ENCODE data around the gene PHLDB3. TPM values are rescaled to one million over a fixed set of nuclear protein-coding genes. Genes with fewer than 3 reads are reported as not detected.
"Not testable (repeated sequence)": the region's sequence is repeated elsewhere in the genome, so short reads cannot be mapped to it uniquely, and the experiment has no call there.

Gene PHLDB3
- total RNA-seq, 1 experiment from 2014 or later: 36.7 TPM

- H3K4me1 ChIP-seq (replicated peaks; ENCODE audit: insufficient read depth): peaks cover 31% of the 10 kb centered on the region
- ChIA-PET POLR2A (ENCODE audit: unreplicated experiment) (interaction anchor here (0.6 to 0.7 kb wide), 3 partner anchors 26 to 418 kb away, joined by 4 to 7 read pairs (median 5); no protein-coding TSS in a partner anchor), CTCF (interaction anchor here (0.5 to 1.4 kb wide), 5 partner anchors 13 to 388 kb away, joined by 3 to 4 read pairs (median 4); no protein-coding TSS in a partner anchor)
- H3K4me2 ChIP-seq: peak overlapping the region; percentile 73
- no peaks in the 10 kb centered on the region for H3K9me2 ChIP-seq (ENCODE audit: insufficient read depth)
- H3F3A ChIP-seq (ENCODE audit: insufficient read depth, low read depth): peaks cover 39% of the 10 kb centered on the region
- no peaks in the 10 kb centered on the region for H3K36me3 ChIP-seq (ENCODE audit: low read depth)
- H2AFZ ChIP-seq: no peak overlapping the region
- no peaks in the 10 kb centered on the region for H4K20me1 ChIP-seq (ENCODE audit: insufficient read depth)
- no peaks in the 10 kb centered on the region for H3K9me3 ChIP-seq (ENCODE audit: insufficient read depth, low read depth)
- no peaks in the 10 kb centered on the region for H3K27me3 ChIP-seq (ENCODE audit: insufficient read depth, low read depth)
- peak; percentile 59 to 82 for DNase-seq
- TF ChIP-seq CTCF (conservative IDR thresholded peaks at IDR 0.05) (no peak), EZH2 (IDR thresholded peaks at IDR 0.05; ENCODE audit: low read depth) (no peak)
- no TSS peak for BruUV-seq (replicated peaks)
- no peaks in the 10 kb centered on the region for H3K79me2 ChIP-seq (ENCODE audit: low read depth)
- peak overlapping the region; percentile 93 for H3K27ac ChIP-seq
- peak overlapping the region; percentile 31; the same call in 1 of the 2 replicates for H3K4me3 ChIP-seq
- intact Hi-C loops (cut with micrococcal nuclease; ENCODE audit: unreplicated experiment): loop anchor here (10.0 kb wide), 3 partner anchors 156 to 334 kb away; partner anchors contain the start of genes IRGQ and ZNF576
Measured at GRCh38 chr19:43438291-43439031, 66.1 kb downstream of the PHLDB3 start.

GRCh38 chr19:43437712-43438111 lies 66.8 kb downstream of the PHLDB3 start:
- BruUV-seq (replicated peaks): no TSS peak
- Histone ChIP-seq H3K4me3 (no peak overlapping the region), H3F3A (ENCODE audit: insufficient read depth, low read depth) (peaks cover 39% of the 10 kb centered on the region), H3K27ac (peak overlapping the region; percentile 40; the same call in 1 of the 2 replicates), H3K9me2 (ENCODE audit: insufficient read depth) (no peaks in the 10 kb centered on the region), H3K9me3 (ENCODE audit: insufficient read depth, low read depth) (no peaks in the 10 kb centered on the region), H3K4me1 (replicated peaks; ENCODE audit: insufficient read depth) (peaks cover 31% of the 10 kb centered on the region), H3K36me3 (ENCODE audit: low read depth) (no peaks in the 10 kb centered on the region), H3K4me2 (0 out of 2 replicates have a peak overlapping the region, but pooled peaks have one; percentile 12), H4K20me1 (ENCODE audit: insufficient read depth) (no peaks in the 10 kb centered on the region), H3K79me2 (ENCODE audit: low read depth) (no peaks in the 10 kb centered on the region), H2AFZ (no peak overlapping the region), H3K27me3 (ENCODE audit: insufficient read depth, low read depth) (no peaks in the 10 kb centered on the region)
- POLR2A ChIA-PET (ENCODE audit: unreplicated experiment): no interaction called here
- no peak for DNase-seq
- CTCF ChIA-PET: no interaction called here
- TF ChIP-seq EZH2 (IDR thresholded peaks at IDR 0.05; ENCODE audit: low read depth): no peak
- TF ChIP-seq CTCF (conservative IDR thresholded peaks at IDR 0.05): no peak
- intact Hi-C loops (cut with micrococcal nuclease; ENCODE audit: unreplicated experiment): loop anchor here (10.0 kb wide), 3 partner anchors 157 to 333 kb away; partner anchors contain the start of genes IRGQ and ZNF576

GRCh38 chr19:43437284-43437683 lies 67.3 kb downstream of the PHLDB3 start:
- H3K27me3 ChIP-seq (ENCODE audit: insufficient read depth, low read depth); BruUV-seq (replicated peaks); H3K4me3 ChIP-seq; H2AFZ ChIP-seq; H3K36me3 ChIP-seq (ENCODE audit: low read depth); H3K9me2 ChIP-seq (ENCODE audit: insufficient read depth); H3K79me2 ChIP-seq (ENCODE audit: low read depth); H4K20me1 ChIP-seq (ENCODE audit: insufficient read depth); DNase-seq; H3K9me3 ChIP-seq (ENCODE audit: insufficient read depth, low read depth); POLR2A ChIA-PET (ENCODE audit: unreplicated experiment); CTCF ChIA-PET: not testable (repeated sequence)
- H3K4me2 ChIP-seq: 0 out of 2 replicates have a peak overlapping the region, but pooled peaks have one; percentile 12
- intact Hi-C loops (cut with micrococcal nuclease; ENCODE audit: unreplicated experiment): loop anchor here (10.0 kb wide), 3 partner anchors 158 to 332 kb away; partner anchors contain the start of genes IRGQ and ZNF576
- peaks cover 41% of the 10 kb centered on the region for H3F3A ChIP-seq (ENCODE audit: insufficient read depth, low read depth)
- H3K4me1 ChIP-seq (replicated peaks; ENCODE audit: insufficient read depth): peaks cover 31% of the 10 kb centered on the region
- peak overlapping the region; percentile 40; the same call in 1 of the 2 replicates for H3K27ac ChIP-seq
